ENCODE results near the gene ZNRF2. TPM values are rescaled to one million over a fixed set of nuclear protein-coding genes. Genes with fewer than 3 reads are reported as not detected.

ZNRF2 gene
- total and polyA plus RNA-seq, 2 donors (not counting 3 experiments of a cell fraction or from before 2014, with no cell fraction given) = 1.4 to 5.9 TPM

DNA sequence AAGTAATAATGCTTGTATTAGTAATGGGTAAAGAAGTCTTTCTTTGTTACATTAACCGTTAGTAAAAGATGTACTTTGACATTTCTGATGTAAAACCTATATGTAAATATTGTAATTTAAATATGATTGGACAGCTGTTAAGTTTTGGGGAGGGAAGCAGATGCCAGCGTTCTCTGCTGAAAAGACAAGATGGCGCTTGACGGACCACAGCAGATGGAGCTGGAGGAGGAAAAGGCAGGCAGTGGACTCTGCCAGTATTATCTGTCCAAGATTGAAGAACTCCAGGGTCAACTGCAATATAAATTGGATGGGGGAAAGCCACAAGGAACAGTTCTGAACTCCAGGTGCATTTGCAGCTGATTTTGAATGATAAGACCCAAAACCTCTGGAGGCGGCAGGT, 86.9 kb downstream of the ZNRF2 start:
- H3K9ac ChIP-seq (replicated peaks; ENCODE audit: extremely low read depth, insufficient read depth, low read length) = no peak overlapping the region
- POLR2A ChIA-PET = no interaction called here
- no peaks in the 10 kb centered on the region for H3K79me2 ChIP-seq (ENCODE audit: control insufficient read depth, insufficient read depth, low read length)
- TF ChIP-seq JUN (IDR thresholded peaks at IDR 0.05; ENCODE audit: borderline replicate concordance, insufficient read depth, insufficient read length, low read depth) = no peak
- TF ChIP-seq, protein P1, sequence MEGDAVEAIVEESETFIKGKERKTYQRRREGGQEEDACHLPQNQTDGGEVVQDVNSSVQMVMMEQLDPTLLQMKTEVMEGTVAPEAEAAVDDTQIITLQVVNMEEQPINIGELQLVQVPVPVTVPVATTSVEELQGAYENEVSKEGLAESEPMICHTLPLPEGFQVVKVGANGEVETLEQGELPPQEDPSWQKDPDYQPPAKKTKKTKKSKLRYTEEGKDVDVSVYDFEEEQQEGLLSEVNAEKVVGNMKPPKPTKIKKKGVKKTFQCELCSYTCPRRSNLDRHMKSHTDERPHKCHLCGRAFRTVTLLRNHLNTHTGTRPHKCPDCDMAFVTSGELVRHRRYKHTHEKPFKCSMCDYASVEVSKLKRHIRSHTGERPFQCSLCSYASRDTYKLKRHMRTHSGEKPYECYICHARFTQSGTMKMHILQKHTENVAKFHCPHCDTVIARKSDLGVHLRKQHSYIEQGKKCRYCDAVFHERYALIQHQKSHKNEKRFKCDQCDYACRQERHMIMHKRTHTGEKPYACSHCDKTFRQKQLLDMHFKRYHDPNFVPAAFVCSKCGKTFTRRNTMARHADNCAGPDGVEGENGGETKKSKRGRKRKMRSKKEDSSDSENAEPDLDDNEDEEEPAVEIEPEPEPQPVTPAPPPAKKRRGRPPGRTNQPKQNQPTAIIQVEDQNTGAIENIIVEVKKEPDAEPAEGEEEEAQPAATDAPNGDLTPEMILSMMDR (IDR thresholded peaks at IDR 0.05; ENCODE audit: extremely low read depth in 1 of 2, insufficient read depth in 1 of 2, low read depth in 1 of 2, low read length in 2 of 2) = no peak
- no peak for TF ChIP-seq POLR2A (IDR thresholded peaks at IDR 0.05; ENCODE audit: low read depth, low read length)
- no peak for TF ChIP-seq MYC (IDR thresholded peaks at IDR 0.05; ENCODE audit: low read depth, low read length)
- no peak for TF ChIP-seq EZH2 (IDR thresholded peaks at IDR 0.05; ENCODE audit: borderline replicate concordance, low read depth, low read length, severe bottlenecking)
- TF ChIP-seq, protein P2, sequence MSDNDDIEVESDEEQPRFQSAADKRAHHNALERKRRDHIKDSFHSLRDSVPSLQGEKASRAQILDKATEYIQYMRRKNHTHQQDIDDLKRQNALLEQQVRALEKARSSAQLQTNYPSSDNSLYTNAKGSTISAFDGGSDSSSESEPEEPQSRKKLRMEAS (IDR thresholded peaks at IDR 0.05; ENCODE audit: insufficient read depth, insufficient read length) = no peak
- TF ChIP-seq FOS (IDR thresholded peaks at IDR 0.05; ENCODE audit: borderline replicate concordance, insufficient read depth, low read length) = no peak
- no peak for TF ChIP-seq GATA2 (IDR thresholded peaks at IDR 0.05; ENCODE audit: insufficient read depth, insufficient read length, low read depth, low read length)
- TF ChIP-seq POLR2AphosphoS5 (IDR thresholded peaks at IDR 0.05; ENCODE audit: insufficient read depth, low read depth, low read length) = no peak
- BruUV-seq (replicated peaks) = no TSS peak
- no peaks in the 10 kb centered on the region for H3K9me1 ChIP-seq (replicated peaks; ENCODE audit: control insufficient read depth, extremely low read depth, insufficient read depth, low read length)
- H3K36me3 ChIP-seq (ENCODE audit: control insufficient read depth in 2 of 2, extremely low read depth in 1 of 2, insufficient read depth in 2 of 2, low read length in 2 of 2) = no peaks in the 10 kb centered on the region
- CTCF ChIA-PET = no interaction called here
- no peaks in the 10 kb centered on the region for H3K27me3 ChIP-seq (ENCODE audit: control insufficient read depth in 2 of 2, insufficient read depth in 2 of 2, low read length in 2 of 2)
- H3K4me1 ChIP-seq (ENCODE audit: control insufficient read depth, extremely low read depth, insufficient read depth, low read length) = peaks cover 3% of the 10 kb centered on the region
- FAIRE-seq (no peak), DNase-seq (ENCODE audit: low read depth, low spot score) (no peak)
- intact Hi-C loops (cut with micrococcal nuclease) (no loop called here), dilution Hi-C loops (cut with MboI; ENCODE audit: extremely low pct_ligation_motif_present, low sequenced_read_pairs) (no loop called here)
- no peaks in the 10 kb centered on the region for H3K9me3 ChIP-seq (replicated peaks; ENCODE audit: control insufficient read depth, insufficient read depth, low read length)
- H2AFZ ChIP-seq (ENCODE audit: low read depth, low read length) = no peak overlapping the region
- H3K27ac ChIP-seq (ENCODE audit: insufficient read depth, low read depth, low read length) = no peak overlapping the region
- no peak overlapping the region for H3K4me2 ChIP-seq (ENCODE audit: insufficient read depth, low read length)
- no peaks in the 10 kb centered on the region for H4K20me1 ChIP-seq (replicated peaks; ENCODE audit: control insufficient read depth, extremely low read depth, insufficient read depth, low read length)
- H3K4me3 ChIP-seq (replicated peaks in 1 of 3; ENCODE audit: insufficient read depth in 1 of 3, low read depth in 1 of 3, low read length in 3 of 3) = no peak overlapping the region

Measured in endothelial cell of umbilical vein (primary cell).